Stimulated activated CD4-positive, alpha-beta T cell treated with anti-CD3 and anti-CD28 coated beads, TNF-alpha, amount 100 ng/mL, for 24 hours (primary cell): ENCODE results near the gene FKBP2.
A peak's percentile ranks its signal among the peaks of the same experiment; 100 is the strongest.

ENCODE experiments used
- DNase-seq, 3 experiments: peaks; one replicate each; pipeline ENCODE4 v3.0.0-alpha.2; 2020; ENCODE audit warnings: low read depth in 3 of 3

FKBP2 gene

GRCh38 chr11:64240435-64241240, at the start of gene FKBP2:
Gene FKBP2, plus strand, starts transcription at chr11:64241095. Its CDS starts 1,293 bp downstream, at chr11:64242388.
- DNase-seq: peak; percentile 96 to 97 (median 97)

DNA sequence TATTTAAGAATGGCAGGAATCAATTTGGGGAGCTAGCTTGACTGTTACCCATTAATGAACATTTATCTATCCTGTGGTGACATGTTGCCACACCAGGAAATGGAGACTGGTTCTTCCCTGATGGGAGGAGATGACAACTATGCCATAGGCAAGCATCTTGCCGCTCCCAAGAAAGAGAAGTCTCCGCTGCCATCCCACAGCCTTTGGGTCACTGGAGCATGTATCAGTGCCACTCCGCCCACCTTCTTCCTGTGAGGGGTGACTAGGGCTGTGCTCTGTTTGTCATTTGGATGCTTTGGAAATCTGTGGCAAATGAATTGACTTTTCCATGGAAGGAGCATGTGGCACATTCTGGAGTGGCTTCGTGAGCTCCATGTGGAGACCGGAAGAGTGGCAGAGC, 48.5 kb upstream of the FKBP2 start:
- no peak for DNase-seq

DNA sequence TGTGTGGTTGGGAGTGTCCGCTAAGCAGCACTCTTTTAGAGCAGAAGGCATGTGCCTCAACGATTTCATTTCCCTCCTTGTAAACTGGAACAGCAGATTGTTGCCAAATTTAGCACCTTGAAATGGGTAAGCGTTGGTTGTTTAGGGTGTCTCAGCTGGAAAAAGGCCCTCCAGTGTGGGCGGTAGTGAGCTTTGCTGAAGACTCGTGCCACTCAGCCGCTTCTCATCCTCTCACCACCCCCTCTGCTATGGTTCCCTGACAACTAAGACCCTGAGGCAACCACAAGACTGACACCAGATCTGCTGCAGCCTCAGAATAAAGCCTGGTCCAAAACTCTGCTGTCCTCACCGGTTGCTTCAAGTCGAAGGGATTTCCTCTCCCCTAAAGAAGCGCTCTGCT, 44.3 kb upstream of the FKBP2 start:
- DNase-seq: no peak

DNA sequence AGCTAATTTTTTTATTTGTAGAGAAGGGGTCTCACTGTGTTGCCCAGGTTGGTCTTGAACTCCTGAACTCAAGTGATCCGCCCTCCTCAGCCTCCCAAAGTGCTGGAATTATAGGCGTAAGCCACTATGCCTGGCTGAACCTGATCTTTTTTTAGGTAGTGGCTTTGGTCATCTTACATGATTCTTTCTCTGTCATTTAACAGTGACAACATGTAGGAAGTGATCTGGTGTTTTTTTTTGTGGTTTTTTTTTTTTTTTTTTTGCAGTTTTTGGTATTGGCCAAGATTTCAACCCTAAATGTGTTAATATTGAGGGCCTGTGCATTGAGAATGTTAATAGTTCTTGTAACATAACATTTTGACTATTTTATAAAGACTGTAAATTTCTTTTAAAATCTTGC, 42.4 kb upstream of the FKBP2 start:
- no peak for DNase-seq

- no peak for DNase-seq
These were observed 39.4 kb upstream of the FKBP2 start for GRCh38 chr11:64201543-64201942.

DNA sequence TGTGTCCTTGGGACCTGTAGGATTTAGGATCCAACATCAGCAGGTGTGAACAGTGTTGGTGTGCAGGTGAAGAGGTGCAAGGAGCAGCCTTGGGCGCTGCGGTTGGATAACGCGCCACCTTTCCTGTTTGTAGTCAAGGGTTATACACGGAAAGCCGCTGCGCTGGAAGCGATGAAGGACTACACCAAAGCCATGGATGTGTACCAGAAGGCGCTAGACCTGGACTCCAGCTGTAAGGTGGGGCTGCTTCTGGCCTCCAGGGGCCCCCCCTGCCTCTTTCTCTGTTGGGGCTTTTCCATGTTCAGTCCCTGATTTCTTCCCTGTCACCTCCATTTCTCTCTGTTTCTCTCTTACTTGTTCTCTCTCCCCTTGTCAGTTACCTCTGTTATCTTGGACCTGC, 37.9 kb upstream of the FKBP2 start:
- no peak for DNase-seq

DNA sequence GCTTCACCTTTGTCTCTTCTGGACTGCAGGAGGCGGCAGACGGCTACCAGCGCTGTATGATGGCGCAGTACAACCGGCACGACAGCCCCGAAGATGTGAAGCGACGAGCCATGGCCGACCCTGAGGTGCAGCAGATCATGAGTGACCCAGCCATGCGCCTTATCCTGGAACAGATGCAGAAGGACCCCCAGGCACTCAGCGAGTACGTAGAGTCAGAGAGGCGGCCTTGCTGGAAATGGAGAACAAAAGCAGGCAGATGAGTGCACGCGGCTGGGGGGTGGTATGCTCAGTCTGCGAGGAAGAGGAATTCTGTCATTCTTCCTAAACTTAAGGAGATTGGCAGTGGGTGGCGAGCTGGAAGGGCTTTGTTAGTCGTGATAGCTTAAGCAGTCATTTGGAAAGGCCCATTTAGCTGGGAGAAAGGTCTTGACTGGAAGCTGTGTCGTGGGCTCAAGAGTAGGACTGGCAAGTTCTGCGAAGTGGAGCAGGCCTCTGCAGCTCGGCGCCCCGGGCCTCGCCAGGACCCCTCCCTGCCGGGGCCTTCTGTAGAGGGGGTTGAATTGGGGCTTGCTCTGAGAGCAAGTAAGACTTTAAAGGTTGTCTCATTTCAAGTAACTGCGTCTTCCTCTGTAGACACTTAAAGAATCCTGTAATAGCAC, 37.3 kb upstream of the FKBP2 start:
- no peak for DNase-seq

DNA sequence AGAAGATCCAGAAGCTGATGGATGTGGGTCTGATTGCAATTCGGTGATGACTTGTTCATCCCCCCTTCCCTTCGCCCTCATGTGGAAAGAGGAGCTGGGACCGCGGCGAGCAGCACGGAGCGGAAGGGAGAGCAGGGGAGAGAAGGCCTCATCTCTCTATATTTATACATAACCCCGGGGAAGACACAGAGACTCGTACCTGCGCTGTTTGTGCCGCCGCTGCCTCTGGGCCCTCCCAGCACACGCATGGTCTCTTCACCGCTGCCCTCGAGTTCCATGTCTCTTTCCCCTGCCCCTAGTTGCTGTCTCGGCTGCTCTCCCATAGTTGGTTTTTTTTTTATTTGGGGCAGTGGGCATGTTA, 36.8 kb upstream of the FKBP2 start:
- no peak for DNase-seq

- peak; percentile 51 to 70 (median 62) for DNase-seq
These were observed 36.4 kb upstream of the FKBP2 start for GRCh38 chr11:64204464-64204989.

GRCh38 chr11:64206457-64207255, 34.2 kb upstream of the FKBP2 start, which contains the start of gene FERMT3:
Gene FERMT3, plus strand, starts transcription at chr11:64206721. Its CDS starts 644 bp downstream, at chr11:64207365.
- peak in 2 of 3 experiments; percentile 64 to 88 for DNase-seq

GRCh38 chr11:64207256-64208085, 33.4 kb upstream of the FKBP2 start:
- peak; percentile 62 to 85 (median 69) for DNase-seq

- no peak for DNase-seq
These were observed 32.7 kb upstream of the FKBP2 start for GRCh38 chr11:64208086-64208795.

- no peak for DNase-seq
These were observed 31.9 kb upstream of the FKBP2 start for GRCh38 chr11:64208796-64209562.

DNA sequence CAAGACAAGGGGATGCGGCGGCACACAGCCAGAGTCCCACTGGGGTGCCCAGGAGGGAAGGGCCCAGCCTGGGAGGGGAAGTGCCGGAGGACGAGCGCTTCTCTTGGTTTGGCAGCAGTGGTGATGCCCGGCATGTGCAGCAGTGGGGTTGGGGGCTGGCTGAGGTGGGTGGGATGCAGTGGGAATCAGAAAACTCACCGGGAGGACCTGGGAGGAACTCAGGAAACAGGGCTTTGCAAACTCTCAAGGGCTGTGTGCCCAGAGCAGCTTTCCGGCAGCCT, 31.4 kb upstream of the FKBP2 start:
- DNase-seq: no peak

GRCh38 chr11:64210301-64211020, 30.4 kb upstream of the FKBP2 start:
- DNase-seq: no peak

- no peak for DNase-seq
These were observed 29.6 kb upstream of the FKBP2 start for GRCh38 chr11:64211181-64211872.

DNA sequence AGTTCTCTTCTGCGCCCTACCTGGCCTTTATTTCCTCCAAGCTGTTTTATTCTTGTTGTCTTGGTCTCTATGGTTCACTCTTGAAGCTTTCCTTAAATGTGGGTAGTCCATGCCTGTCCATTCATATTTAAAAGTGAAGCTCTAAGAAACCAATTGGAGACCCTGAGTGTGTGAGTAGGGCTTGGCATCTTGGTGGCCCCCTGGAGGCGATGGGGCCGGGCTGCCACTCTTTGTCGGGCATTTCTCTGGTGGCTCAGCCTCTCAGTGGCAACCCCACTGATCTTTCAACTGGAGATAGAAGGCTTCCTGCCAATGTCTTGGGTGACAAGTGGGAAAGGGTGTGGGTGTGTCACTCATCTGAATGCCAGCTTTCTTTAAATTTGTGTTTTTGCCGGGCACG, 24.0 kb upstream of the FKBP2 start:
- DNase-seq: no peak

DNA sequence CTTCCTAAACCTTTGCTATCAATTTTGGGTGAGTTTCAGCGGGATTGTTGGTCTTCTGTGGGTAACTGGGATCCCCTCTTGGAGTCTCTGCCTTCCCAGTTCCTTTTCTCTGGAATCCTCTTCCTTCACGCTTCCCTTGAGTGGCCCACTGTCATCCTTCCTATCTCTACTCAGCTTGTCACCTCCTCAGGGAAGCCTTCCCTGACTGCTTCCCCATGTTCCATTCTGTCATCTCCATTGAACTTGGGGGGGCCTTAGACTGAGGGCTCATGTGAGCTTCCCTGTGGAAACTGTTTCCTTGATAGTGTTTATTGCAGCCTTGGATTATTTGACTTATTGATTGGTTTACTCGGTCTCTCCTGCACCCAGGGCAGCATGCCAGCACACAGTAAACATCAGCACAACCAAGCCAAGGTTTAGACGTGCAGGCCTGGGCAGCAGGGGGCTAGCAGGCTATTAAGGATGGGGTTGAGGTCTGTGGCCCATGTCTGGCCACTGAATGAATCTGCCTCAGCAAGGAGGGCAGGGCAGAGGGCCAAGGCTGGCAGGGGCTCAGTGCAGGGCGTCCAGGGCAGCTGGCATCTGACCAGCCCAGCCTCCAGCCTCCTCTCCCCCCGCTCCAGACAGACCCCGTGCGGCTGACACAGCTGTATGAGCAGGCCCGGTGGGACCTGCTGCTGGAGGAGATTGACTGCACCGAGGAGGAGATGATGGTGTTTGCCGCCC, 22.1 kb upstream of the FKBP2 start:
- no peak for DNase-seq
